Astrocyte of the cerebellum (primary cell): ENCODE data around the gene HEATR5B.

ENCODE experiments used
- DNase-seq: peaks from one replicate; pipeline ENCODE4 v3.0.0-alpha.2; 2011; ENCODE audit warnings: low read depth
- H3K4me3 ChIP-seq: 2 replicates; pipeline ENCODE4 v1.5.1; 2011; ENCODE audit warnings: mild to moderate bottlenecking, low read depth, low read length, moderate library complexity
- CTCF ChIP-seq: IDR thresholded peaks from 2 replicates; pipeline ENCODE4 v1.5.1; 2012; ENCODE audit warnings: low read length, low read depth, moderate library complexity, mild to moderate bottlenecking; ENCODE audit errors: missing control alignments
- in situ Hi-C: cut with HindIII; loops from 2 replicates; pipeline ENCODE4 v1.10.0; 2017; ENCODE audit warnings: low sequenced_read_pairs

HEATR5B gene

DNA sequence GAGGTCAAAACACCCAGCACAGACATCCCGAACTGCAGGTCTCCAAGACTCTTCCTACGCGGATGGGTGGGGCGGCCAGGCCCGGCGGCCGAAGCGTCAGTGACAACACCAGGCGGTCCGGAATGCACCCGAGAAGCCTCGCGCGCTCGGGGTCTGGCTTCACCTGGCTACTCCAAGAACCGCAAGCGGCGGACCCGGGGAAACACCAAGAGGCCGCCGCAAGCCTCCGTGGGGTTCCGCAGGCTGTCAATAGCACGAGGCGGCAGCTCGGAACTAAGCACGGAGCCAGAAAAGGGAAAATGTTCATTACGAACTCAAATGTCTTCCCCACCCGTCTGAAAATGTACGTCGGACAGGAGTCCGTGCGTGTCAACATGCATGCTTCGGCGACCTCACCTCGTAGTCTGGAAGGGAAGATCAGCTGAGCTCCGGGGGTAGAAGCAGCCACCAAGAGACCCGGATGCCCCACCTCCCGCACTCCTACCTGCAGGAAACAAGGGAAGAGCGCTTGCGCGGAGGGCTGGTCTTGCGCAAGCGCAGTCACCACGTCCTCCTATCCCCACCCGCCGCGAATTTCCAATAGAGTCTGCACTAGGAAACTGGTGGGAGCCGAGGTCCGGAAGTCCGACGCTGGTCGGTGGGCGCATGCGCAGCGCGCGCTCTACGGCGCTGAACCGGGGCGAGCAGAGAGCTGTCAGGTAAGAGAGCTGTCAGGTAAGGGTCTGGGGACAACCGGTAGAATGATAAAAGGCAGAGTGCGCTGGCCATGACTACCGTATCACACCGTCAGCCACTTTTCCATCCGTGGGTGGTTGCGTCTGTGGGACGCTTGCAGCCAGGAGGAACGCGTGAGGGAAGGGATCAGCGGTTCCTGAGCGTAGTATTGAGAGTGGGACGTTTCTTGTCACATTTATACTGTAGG is at the start of gene HEATR5B, which contains the start of gene GPATCH11:
HEATR5B (minus strand) TSS at position 500 of the 922 bp plus-strand sequence. CDS start 958 bp downstream, outside the sequence.
GPATCH11 (plus strand) TSS at position 646 of the 922 bp plus-strand sequence. CDS start 3,864 bp downstream, outside the sequence.
- peak within 1 kb of the TSS; percentile 96 for H3K4me3 ChIP-seq
- DNase-seq: peak; percentile 91
- no peak for TF ChIP-seq CTCF
- in situ Hi-C loops: no loop called here

- no peak overlapping the region for H3K4me3 ChIP-seq
- in situ Hi-C loops: no loop called here
- no peak for DNase-seq
- TF ChIP-seq CTCF: no peak
Observed at GRCh38 chr2:37132914-37133313, 48.7 kb upstream of the HEATR5B start.

GRCh38 chr2:37125416-37125815 is 41.2 kb upstream of the HEATR5B start:
- in situ Hi-C loops: no loop called here
- no peak for DNase-seq
- TF ChIP-seq CTCF: no peak
- H3K4me3 ChIP-seq: no peak overlapping the region

DNA sequence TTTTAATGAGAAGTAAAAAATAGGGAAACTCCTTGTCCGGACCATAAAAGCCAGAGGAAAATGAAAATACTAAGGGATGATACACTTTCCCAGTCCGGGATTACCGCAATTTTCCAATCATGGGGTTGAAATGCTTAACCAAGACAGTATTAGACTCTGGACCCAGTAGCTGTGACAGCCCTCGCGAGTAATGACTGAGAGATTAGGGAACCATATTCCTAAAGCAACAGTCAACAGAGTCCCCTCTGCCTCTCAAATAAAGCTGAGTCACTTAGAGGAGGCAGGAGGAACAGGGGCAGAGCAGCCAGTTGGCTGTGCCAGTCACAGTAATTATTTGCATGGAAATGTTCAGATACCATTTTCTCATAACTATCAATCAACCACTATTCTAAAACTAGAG is 35.0 kb upstream of the HEATR5B start:
- no peak for DNase-seq
- no peak for TF ChIP-seq CTCF
- no peak overlapping the region for H3K4me3 ChIP-seq
- in situ Hi-C loops: no loop called here

- TF ChIP-seq CTCF: no peak
- no peak for DNase-seq
- in situ Hi-C loops: no loop called here
- no peak overlapping the region for H3K4me3 ChIP-seq
Observed at GRCh38 chr2:37117566-37117965, 33.4 kb upstream of the HEATR5B start.

DNA sequence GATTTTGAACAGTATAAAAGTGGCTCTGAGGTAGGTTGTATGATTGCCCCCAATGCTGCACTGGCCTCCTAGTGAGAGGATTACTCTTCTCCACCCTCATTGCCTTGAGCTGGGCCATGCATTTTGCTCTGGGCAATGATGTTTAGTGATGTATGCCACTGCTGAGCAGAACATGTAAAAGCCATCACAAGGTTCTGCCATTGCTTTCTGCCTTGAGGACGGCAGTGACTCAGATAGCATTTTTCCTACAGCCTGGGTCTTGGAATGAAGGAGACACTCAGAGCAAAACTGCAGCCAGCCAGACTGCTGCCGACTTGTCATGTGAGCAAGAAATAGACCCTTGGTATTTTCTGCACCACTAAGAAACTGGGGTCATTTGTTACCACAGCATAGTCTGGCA is 27.8 kb upstream of the HEATR5B start:
- no peak overlapping the region for H3K4me3 ChIP-seq
- TF ChIP-seq CTCF: no peak
- no peak for DNase-seq
- in situ Hi-C loops: no loop called here
